ENCODE results near the gene S100A6.

S100A6 gene

DNA sequence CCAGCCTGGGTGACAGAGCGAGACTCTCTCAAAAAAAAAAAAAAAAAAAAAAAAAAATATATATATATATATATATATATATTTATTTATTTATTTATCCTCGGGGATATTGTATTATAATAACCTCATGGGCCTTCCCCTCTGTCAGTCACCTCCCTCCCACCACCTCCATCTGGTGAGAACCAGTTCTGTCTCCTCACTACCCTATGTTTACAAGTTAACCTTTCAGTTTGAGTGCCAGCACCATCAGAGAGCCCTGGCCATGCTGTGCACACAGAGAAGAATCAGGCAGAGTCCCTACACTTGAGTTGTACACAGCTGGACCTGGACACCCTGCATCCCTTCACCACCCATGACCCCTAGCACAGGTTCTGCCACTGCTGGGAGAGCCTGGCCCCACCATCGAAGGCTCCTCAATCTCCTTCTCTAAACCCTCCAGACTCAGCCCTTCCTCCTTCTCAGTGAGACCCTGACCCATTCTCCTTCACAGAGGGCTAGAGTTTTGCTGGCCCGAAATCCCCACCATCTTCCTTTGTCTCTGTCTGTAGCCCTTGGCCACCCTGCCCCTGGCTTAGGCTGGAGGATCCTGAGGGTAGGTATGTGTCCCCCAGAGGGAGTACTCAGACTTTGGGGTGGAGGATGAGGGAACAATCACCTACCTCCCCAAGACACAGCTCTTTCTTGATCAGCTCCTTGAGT lies 3.8 kb upstream of the S100A6 start:
- no peak overlapping the region for H3K4me3 ChIP-seq (replicated peaks in 1 of 2; ENCODE audit: low read depth in 2 of 2, low read length in 2 of 2)

GRCh38 chr1:153538315-153538821 lies 2.6 kb upstream of the S100A6 start:
- TF ChIP-seq, protein P1, sequence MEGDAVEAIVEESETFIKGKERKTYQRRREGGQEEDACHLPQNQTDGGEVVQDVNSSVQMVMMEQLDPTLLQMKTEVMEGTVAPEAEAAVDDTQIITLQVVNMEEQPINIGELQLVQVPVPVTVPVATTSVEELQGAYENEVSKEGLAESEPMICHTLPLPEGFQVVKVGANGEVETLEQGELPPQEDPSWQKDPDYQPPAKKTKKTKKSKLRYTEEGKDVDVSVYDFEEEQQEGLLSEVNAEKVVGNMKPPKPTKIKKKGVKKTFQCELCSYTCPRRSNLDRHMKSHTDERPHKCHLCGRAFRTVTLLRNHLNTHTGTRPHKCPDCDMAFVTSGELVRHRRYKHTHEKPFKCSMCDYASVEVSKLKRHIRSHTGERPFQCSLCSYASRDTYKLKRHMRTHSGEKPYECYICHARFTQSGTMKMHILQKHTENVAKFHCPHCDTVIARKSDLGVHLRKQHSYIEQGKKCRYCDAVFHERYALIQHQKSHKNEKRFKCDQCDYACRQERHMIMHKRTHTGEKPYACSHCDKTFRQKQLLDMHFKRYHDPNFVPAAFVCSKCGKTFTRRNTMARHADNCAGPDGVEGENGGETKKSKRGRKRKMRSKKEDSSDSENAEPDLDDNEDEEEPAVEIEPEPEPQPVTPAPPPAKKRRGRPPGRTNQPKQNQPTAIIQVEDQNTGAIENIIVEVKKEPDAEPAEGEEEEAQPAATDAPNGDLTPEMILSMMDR (IDR thresholded peaks at IDR 0.05; ENCODE audit: low read depth, low read length), result no peak
- no peak overlapping the region for H3K4me3 ChIP-seq (replicated peaks in 1 of 2; ENCODE audit: low read depth in 2 of 2, low read length in 2 of 2)
- no peak for DNase-seq (ENCODE audit: low read depth in 2 of 2)

More for the DNA sequence above, 3.8 kb upstream of the S100A6 start:
- TF ChIP-seq, protein P1 (IDR thresholded peaks at IDR 0.05; ENCODE audit: low read depth, low read length), result no peak
- no peak for DNase-seq (ENCODE audit: low read depth in 2 of 2)

DNA sequence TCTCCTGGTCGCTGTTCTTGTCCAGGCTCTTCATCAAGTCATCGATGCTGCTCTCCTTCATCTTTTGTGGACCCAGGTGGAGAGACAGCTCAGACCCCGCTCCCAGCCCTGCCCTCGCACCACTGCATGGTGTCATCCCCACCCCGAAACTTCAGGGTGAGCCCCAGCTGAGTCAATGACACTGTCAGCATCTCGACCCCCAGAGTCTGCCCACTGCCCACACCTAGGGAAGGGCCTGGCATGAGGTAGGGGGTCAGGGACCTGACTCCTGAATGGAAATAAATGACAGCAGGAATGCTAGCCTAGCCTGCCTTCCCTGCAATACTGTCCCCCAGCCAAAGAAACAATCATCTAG lies 1.6 kb upstream of the S100A6 start:
- TF ChIP-seq, protein P1 (IDR thresholded peaks at IDR 0.05; ENCODE audit: low read depth, low read length), result no peak
- H3K4me3 ChIP-seq (replicated peaks in 1 of 2; ENCODE audit: low read depth in 2 of 2, low read length in 2 of 2), result no peak overlapping the region
- no peak for DNase-seq (ENCODE audit: low read depth in 2 of 2)

- no peak for DNase-seq (ENCODE audit: low read depth in 2 of 2)
- TF ChIP-seq, protein P1 (IDR thresholded peaks at IDR 0.05; ENCODE audit: low read depth, low read length), result no peak
- H3K4me3 ChIP-seq (replicated peaks in 1 of 2; ENCODE audit: low read depth in 2 of 2, low read length in 2 of 2), result no peak overlapping the region
These were observed 1.0 kb upstream of the S100A6 start for GRCh38 chr1:153536671-153537375.

- peak; percentile 83 to 93 for DNase-seq (ENCODE audit: low read depth in 2 of 2)
- TF ChIP-seq, protein P1 (IDR thresholded peaks at IDR 0.05; ENCODE audit: low read depth, low read length), result no peak
- peak overlapping the region; percentile 65 to 94 for H3K4me3 ChIP-seq (replicated peaks in 1 of 2; ENCODE audit: low read depth in 2 of 2, low read length in 2 of 2)
These were observed 350 bp upstream of the S100A6 start for GRCh38 chr1:153536012-153536670.

DNA sequence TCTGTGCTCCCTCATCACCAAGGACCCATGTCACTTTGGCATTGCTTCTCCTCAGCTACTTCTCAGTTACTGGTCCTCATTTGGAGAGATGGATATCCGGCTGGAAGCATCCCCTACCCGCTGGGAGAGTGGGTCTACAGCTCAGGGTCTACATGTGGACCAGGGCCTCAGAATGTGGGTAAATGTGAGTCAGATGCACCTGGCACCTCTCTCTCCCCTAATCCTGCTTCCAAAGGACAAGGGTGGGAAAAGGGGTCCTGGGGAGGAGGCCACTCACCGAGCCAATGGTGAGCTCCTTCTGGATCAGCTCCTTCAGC lies 908 bp downstream of the S100A6 start:
- TF ChIP-seq, protein P1 (IDR thresholded peaks at IDR 0.05; ENCODE audit: low read depth, low read length), result no peak
- peak overlapping the region; percentile 65 to 94 for H3K4me3 ChIP-seq (replicated peaks in 1 of 2; ENCODE audit: low read depth in 2 of 2, low read length in 2 of 2)
- no peak for DNase-seq (ENCODE audit: low read depth in 2 of 2)

Data from cardiac fibroblast (primary cell).